AG10803 (cell line): Measurements from ENCODE around the gene PDE8B.

Experiments used
- DNase-seq: peaks from one replicate; pipeline ENCODE4 v3.0.0; 2010; ENCODE audit warnings: low read depth
- H3K4me3 ChIP-seq: 2 replicates; pipeline ENCODE4 v1.5.1; 2011; ENCODE audit warnings: mild to moderate bottlenecking, low read length, control low read depth
- TF ChIP-seq, protein P1 (sequence below): conservative IDR thresholded peaks from 2 replicates; pipeline ENCODE4 v1.5.1; 2011; ENCODE audit warnings: mild to moderate bottlenecking, low read length, control low read depth, inconsistent platforms

PDE8B gene

DNA sequence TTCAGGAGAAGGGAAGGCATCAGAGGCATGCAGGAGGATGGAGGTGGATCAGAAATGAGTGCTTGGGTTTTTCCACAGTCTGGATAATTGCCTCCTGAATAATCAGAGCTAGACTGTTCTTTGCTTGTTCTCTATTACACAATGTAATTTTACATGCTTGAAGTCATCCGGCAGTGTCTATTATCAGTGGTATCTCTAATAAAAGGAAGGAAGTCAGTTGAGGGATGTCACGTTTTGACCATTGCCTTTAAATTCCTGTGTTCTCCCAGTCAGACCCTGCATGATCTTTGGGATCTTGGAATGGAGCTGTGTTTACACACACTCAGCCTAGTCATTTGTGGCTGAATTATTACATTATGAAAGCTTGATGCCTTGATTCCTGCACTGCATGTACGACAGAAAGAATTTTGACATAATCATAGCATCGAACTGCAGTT is 91.0 kb downstream of the PDE8B start:
- H3K4me3 ChIP-seq: no peak overlapping the region
- TF ChIP-seq, protein P1, sequence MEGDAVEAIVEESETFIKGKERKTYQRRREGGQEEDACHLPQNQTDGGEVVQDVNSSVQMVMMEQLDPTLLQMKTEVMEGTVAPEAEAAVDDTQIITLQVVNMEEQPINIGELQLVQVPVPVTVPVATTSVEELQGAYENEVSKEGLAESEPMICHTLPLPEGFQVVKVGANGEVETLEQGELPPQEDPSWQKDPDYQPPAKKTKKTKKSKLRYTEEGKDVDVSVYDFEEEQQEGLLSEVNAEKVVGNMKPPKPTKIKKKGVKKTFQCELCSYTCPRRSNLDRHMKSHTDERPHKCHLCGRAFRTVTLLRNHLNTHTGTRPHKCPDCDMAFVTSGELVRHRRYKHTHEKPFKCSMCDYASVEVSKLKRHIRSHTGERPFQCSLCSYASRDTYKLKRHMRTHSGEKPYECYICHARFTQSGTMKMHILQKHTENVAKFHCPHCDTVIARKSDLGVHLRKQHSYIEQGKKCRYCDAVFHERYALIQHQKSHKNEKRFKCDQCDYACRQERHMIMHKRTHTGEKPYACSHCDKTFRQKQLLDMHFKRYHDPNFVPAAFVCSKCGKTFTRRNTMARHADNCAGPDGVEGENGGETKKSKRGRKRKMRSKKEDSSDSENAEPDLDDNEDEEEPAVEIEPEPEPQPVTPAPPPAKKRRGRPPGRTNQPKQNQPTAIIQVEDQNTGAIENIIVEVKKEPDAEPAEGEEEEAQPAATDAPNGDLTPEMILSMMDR: no peak
- DNase-seq: peak; percentile 86

DNA sequence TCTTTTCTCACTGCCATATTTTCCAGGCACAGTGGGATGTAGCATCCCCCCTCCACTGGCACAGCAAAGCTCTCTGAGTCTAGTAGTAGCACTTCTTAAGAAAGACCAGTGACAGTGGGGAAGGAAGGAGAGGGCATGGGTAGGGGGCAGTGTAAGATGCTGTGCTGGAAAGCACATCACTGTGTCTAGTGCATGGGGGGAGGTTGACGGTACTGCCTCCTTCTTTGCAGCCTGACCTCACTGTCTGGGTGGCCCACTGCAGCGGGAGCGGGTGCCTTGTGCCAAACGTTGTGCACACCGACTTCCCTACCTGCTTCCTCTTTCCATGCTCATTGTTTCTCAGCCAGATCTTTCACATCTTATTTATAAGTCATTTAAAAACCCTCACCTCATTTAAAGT is 91.8 kb downstream of the PDE8B start:
- TF ChIP-seq, protein P1: no peak
- H3K4me3 ChIP-seq: no peak overlapping the region
- no peak for DNase-seq

DNA sequence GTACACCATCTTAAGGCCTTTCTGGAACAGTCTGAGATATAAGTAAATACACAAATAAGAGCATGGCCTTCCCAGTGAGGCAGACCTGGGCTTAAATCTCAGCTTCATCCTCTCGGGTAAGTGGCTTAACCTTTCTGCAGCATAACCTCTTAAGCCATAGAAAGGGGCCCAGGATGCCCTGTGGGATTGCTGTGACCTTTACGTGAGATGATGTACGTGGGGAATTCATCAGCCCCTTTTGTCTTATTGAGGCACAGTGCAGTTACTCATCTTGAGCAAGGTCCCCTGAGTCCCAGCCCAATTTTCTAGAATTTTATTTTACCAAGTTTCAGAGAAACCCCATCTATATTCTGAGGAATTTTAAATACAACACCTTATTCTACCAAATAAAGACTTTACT is 92.2 kb downstream of the PDE8B start:
- TF ChIP-seq, protein P1: no peak
- H3K4me3 ChIP-seq: no peak overlapping the region
- DNase-seq: no peak

DNA sequence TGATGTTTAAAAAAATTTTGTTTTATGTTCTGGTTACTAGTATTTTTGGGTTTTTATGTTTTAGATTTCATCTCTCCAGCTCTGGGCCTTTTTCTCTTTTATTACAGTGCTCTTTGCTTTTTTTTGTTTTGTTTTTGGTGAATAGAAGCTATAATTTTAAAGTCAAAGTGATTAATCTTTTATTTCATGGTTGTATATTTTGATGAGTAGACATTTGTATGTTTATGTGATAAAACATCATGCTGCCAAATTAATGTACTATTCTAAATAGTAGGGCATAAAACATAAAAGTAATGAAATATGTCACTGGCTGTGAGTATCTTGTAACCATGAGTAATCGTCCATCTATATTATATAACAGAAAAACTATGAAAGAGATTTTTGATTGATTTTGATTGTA is 93.9 kb downstream of the PDE8B start:
- DNase-seq: no peak
- TF ChIP-seq, protein P1: no peak
- no peak overlapping the region for H3K4me3 ChIP-seq

DNA sequence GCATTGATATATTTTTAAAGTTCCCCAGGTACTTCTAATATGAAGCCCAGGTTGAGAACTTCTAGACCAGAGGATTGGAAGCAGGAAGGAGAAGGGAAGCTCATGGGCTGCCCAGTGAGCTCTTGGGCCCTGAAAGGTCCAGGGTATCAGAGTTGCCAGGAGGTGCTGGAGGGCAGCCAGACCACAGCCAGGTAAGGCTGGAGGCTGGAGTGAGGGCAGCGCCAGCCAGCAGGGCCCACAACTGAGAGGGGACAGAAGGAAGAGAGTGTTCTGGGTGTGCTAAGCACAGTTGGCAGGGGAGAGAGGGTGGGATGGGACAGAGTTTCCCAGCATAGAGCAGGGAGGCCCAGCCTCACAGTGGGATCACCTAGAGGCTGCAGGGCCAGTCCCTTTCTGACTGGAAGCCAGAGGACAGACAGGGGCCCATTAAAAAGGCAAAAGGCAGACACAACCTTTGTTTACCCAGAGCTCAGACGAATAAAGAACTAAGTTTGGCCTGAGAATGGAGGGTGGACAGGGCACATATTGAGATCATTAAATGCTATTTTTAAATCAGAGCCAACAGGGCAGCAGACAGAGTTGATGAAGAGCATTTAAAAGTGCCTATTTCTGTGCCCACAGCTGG is 94.9 kb downstream of the PDE8B start:
- no peak for DNase-seq
- no peak overlapping the region for H3K4me3 ChIP-seq
- TF ChIP-seq, protein P1: no peak

DNA sequence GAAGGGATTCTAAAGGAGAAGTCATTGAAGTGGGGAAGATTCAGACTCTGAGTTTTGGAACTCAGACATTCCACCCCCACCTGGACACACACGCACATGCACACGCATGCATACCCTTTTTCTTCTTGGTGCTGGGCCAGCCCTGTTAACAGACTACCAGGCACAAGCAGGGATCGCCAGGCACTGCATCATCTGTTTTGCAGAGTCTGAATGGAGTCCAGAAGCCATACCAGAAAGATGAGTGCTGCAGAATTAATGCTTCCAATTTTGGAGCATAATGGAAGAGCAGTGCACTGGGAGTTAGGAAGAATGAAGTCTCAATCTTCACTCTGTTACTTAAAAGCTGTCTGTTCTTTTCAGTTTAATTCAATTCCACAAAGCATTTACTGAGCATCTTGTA is 95.5 kb downstream of the PDE8B start:
- TF ChIP-seq, protein P1: no peak
- H3K4me3 ChIP-seq: no peak overlapping the region
- peak; percentile 94 for DNase-seq

DNA sequence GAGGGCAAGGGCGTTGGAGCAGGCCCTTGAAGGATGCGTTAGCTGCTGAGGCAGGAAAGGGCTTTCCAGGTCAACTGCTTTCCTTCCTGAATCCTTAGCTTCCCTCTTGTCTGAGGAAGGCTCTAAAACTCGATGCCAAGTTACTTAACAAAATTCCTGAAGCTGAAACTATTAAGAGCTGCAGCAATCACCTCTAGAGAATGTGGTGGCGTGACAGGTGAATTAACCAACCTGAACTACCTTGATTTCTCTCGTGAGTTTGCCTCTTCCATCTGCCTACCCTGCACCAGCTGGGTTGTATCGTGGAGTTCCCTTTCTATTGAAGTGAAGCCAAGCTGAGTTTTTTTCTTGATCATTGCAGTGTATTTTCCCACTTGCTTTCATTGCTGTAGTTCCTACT is 96.1 kb downstream of the PDE8B start:
- H3K4me3 ChIP-seq: no peak overlapping the region
- TF ChIP-seq, protein P1: no peak
- DNase-seq: peak; percentile 26
